Measurements from ENCODE around the gene HGFAC.
"Not testable (repeated sequence)": the region's sequence is repeated elsewhere in the genome, so short reads cannot be mapped to it uniquely, and the experiment has no call there.

The HGFAC gene

GRCh38 chr4:3410401-3411135 is 31.2 kb upstream of the HGFAC start:
- H3K27ac ChIP-seq, result no peak overlapping the region
- DNase-seq (ENCODE audit: low read depth, low spot score), result no peak

- not testable (repeated sequence) for H3K27ac ChIP-seq; DNase-seq (ENCODE audit: low read depth, low spot score)
Observed at GRCh38 chr4:3411190-3411589, 30.6 kb upstream of the HGFAC start.

- DNase-seq (ENCODE audit: low read depth, low spot score), result no peak
- H3K27ac ChIP-seq, result no peak overlapping the region
Observed at GRCh38 chr4:3411676-3412075, 30.1 kb upstream of the HGFAC start.

- no peak overlapping the region for H3K27ac ChIP-seq
- no peak for DNase-seq (ENCODE audit: low read depth, low spot score)
Observed at GRCh38 chr4:3412257-3413020, 29.3 kb upstream of the HGFAC start.

GRCh38 chr4:3413217-3413671 is 28.5 kb upstream of the HGFAC start:
- no peak for DNase-seq (ENCODE audit: low read depth, low spot score)
- H3K27ac ChIP-seq, result no peak overlapping the region

- H3K27ac ChIP-seq, result no peak overlapping the region
- DNase-seq (ENCODE audit: low read depth, low spot score), result no peak
Observed at GRCh38 chr4:3413675-3414420, 27.9 kb upstream of the HGFAC start.

- no peak for DNase-seq (ENCODE audit: low read depth, low spot score)
- H3K27ac ChIP-seq, result no peak overlapping the region
Observed at GRCh38 chr4:3414421-3415279, 27.1 kb upstream of the HGFAC start.

GRCh38 chr4:3415471-3416141 is 26.2 kb upstream of the HGFAC start:
- H3K27ac ChIP-seq, result no peak overlapping the region
- DNase-seq (ENCODE audit: low read depth, low spot score), result no peak

GRCh38 chr4:3416270-3416669 is 25.5 kb upstream of the HGFAC start:
- no peak overlapping the region for H3K27ac ChIP-seq
- DNase-seq (ENCODE audit: low read depth, low spot score), result no peak

- no peak overlapping the region for H3K27ac ChIP-seq
- no peak for DNase-seq (ENCODE audit: low read depth, low spot score)
Observed at GRCh38 chr4:3416821-3417221, 24.9 kb upstream of the HGFAC start.

GRCh38 chr4:3417448-3417847 is 24.3 kb upstream of the HGFAC start:
- no peak overlapping the region for H3K27ac ChIP-seq
- no peak for DNase-seq (ENCODE audit: low read depth, low spot score)

GRCh38 chr4:3418029-3418762 is 23.6 kb upstream of the HGFAC start:
- no peak for DNase-seq (ENCODE audit: low read depth, low spot score)
- H3K27ac ChIP-seq, result no peak overlapping the region

- no peak overlapping the region for H3K27ac ChIP-seq
- no peak for DNase-seq (ENCODE audit: low read depth, low spot score)
Observed at GRCh38 chr4:3419836-3420605, 21.7 kb upstream of the HGFAC start.

- H3K27ac ChIP-seq, result no peak overlapping the region
- DNase-seq (ENCODE audit: low read depth, low spot score), result no peak
Observed at GRCh38 chr4:3420606-3420955, 21.2 kb upstream of the HGFAC start.

- DNase-seq (ENCODE audit: low read depth, low spot score), result no peak
- no peak overlapping the region for H3K27ac ChIP-seq
Observed at GRCh38 chr4:3420956-3421355, 20.8 kb upstream of the HGFAC start.

- DNase-seq (ENCODE audit: low read depth, low spot score), result no peak
- no peak overlapping the region for H3K27ac ChIP-seq
Observed at GRCh38 chr4:3421470-3421869, 20.3 kb upstream of the HGFAC start.

- no peak for DNase-seq (ENCODE audit: low read depth, low spot score)
- H3K27ac ChIP-seq, result no peak overlapping the region
Observed at GRCh38 chr4:3422241-3422801, 19.4 kb upstream of the HGFAC start.

- H3K27ac ChIP-seq, result no peak overlapping the region
- no peak for DNase-seq (ENCODE audit: low read depth, low spot score)
Observed at GRCh38 chr4:3422808-3423297, 18.9 kb upstream of the HGFAC start.
